Measurements from ENCODE around the gene LRRC7.

Gene LRRC7

DNA sequence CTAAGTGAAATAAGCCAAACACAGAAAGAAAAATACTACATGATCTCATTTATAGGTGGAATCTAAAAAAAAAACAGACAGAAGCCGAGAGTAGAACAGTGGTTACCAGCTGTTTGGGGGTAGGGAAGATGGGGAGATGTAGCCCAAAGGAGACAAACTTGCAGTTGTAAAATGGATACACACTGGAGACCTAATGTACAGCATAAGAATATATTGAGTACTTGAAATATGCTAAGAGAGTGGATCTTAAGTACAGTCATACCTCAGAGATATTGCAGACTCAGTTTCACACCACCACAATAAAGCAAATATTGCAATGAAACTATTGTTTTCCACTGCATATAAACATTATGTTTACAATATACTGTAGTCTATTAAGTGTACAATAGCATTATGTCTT is 320.9 kb downstream of the LRRC7 start:
- Histone ChIP-seq H3K9ac (ENCODE audit: insufficient read length, low read depth) (no peak overlapping the region), H3K4me1 (ENCODE audit: insufficient read depth, insufficient read length) (no peaks in the 10 kb centered on the region), H3K36me3 (ENCODE audit: insufficient read depth, insufficient read length, low read length) (no peaks in the 10 kb centered on the region), H3K27me3 (ENCODE audit: insufficient read depth, insufficient read length) (no peaks in the 10 kb centered on the region), H3K9me3 (ENCODE audit: insufficient read depth, low read length) (peaks cover 26% of the 10 kb centered on the region), H3K4me3 (ENCODE audit: insufficient read length, low read depth) (no peak overlapping the region)
- no peak for TF ChIP-seq YY1 (IDR thresholded peaks at IDR 0.05; ENCODE audit: insufficient read depth, insufficient read length)
- no peak for DNase-seq (ENCODE audit: low read depth, low spot score)

DNA sequence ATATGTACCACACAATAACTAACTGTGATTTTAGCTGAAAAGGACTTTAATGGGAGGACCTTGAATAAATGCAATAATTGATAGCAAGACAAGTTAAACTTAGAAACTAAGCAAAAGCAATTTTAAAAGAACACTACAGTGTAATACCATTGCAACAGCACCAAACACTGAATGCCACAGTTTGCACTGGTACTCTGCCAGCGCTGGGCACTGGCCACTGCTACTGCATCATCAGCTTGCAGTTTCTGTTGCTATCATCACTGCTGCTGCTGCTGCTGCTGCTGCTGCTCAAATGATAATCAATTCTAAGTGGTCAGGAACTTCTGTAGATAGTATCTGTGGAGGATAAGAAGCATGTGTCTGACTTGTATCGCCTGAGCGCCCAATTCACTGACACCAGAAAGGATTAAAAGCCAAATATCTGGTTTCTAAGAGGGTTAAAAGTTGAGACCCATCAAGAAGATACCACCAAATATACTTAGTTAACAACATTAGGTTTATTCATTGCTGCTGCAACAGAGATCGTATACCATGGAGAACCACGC is 330.8 kb downstream of the LRRC7 start:
- TF ChIP-seq ZNF274 (IDR thresholded peaks at IDR 0.05; ENCODE audit: low read depth, low read length) (no peak), YY1 (IDR thresholded peaks at IDR 0.05; ENCODE audit: insufficient read depth, insufficient read length) (no peak), SUZ12 (IDR thresholded peaks at IDR 0.05; ENCODE audit: extremely low read depth, insufficient read depth, insufficient read length) (no peak)
- Histone ChIP-seq H3K9me3 (ENCODE audit: insufficient read depth, low read length) (no peaks in the 10 kb centered on the region), H3K4me3 (ENCODE audit: insufficient read length, low read depth) (no peak overlapping the region), H3K4me1 (ENCODE audit: insufficient read depth, insufficient read length) (no peaks in the 10 kb centered on the region), H3K36me3 (ENCODE audit: insufficient read depth, insufficient read length, low read length) (no peaks in the 10 kb centered on the region), H3K27me3 (ENCODE audit: insufficient read depth, insufficient read length) (no peaks in the 10 kb centered on the region), H3K9ac (ENCODE audit: insufficient read length, low read depth) (no peak overlapping the region)
- no peak for DNase-seq (ENCODE audit: low read depth, low spot score)

DNA sequence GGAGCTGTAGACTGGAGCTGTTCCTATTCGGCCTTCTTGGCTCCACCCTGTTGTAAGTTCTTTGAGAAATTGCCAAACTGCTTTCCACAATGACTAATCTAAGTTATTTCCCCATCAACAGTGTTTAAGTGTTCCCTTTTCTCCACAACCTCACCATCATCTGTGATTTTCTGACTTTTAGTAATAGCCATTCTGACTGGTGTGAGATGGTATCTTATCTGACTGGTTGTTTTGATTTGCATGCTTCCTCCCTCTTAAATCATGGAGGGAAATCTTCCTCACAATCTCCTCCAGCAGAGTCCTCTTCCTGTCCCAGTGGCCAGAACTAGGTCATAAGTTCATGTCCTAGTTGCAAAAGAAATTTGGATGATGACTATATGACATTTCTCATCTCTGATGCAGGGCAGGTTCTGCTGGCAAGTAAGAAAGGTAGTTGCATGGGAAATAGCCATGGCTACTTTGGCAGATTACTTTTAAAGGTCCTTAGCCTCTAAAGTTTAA is 343.6 kb downstream of the LRRC7 start:
- Histone ChIP-seq H3K4me3 (ENCODE audit: insufficient read length, low read depth) (no peak overlapping the region), H3K9ac (ENCODE audit: insufficient read length, low read depth) (no peak overlapping the region), H3K9me3 (ENCODE audit: insufficient read depth, low read length) (peaks cover 7% of the 10 kb centered on the region; the same call in 1 of the 2 replicates), H3K27me3 (ENCODE audit: insufficient read depth, insufficient read length) (no peaks in the 10 kb centered on the region), H3K4me1 (ENCODE audit: insufficient read depth, insufficient read length) (no peaks in the 10 kb centered on the region), H3K36me3 (ENCODE audit: insufficient read depth, insufficient read length, low read length) (no peaks in the 10 kb centered on the region)
- no peak for DNase-seq (ENCODE audit: low read depth, low spot score)
- TF ChIP-seq YY1 (IDR thresholded peaks at IDR 0.05; ENCODE audit: insufficient read depth, insufficient read length): no peak
- TF ChIP-seq ZNF274 (IDR thresholded peaks at IDR 0.05; ENCODE audit: low read depth, low read length): no peak
- TF ChIP-seq SUZ12 (IDR thresholded peaks at IDR 0.05; ENCODE audit: extremely low read depth, insufficient read depth, insufficient read length): no peak

DNA sequence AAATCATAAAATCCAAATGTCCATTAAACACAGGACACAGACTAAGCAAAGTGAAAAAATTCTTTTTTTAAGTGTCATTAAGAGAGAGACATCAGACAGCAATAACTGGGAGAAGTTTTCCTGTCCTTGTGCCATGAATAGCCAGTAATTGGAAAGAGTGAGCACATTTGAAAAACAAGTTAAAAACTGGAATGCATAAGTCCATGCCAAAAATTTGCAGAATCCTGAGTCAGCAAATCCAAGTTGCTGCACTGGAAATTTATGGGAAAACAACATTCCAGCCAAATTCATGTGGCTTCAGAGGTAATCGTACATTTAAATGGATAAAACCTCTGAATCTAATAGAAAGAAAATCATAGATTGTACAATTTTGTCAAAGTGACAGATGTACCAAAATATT is 346.3 kb downstream of the LRRC7 start:
- H3K36me3 ChIP-seq (ENCODE audit: insufficient read depth, insufficient read length, low read length): no peaks in the 10 kb centered on the region
- H3K9ac ChIP-seq (ENCODE audit: insufficient read length, low read depth): no peak overlapping the region
- H3K27me3 ChIP-seq (ENCODE audit: insufficient read depth, insufficient read length): no peaks in the 10 kb centered on the region
- no peak for TF ChIP-seq ZNF274 (IDR thresholded peaks at IDR 0.05; ENCODE audit: low read depth, low read length)
- no peak for DNase-seq (ENCODE audit: low read depth, low spot score)
- no peaks in the 10 kb centered on the region for H3K4me1 ChIP-seq (ENCODE audit: insufficient read depth, insufficient read length)
- H3K4me3 ChIP-seq (ENCODE audit: insufficient read length, low read depth): no peak overlapping the region
- H3K9me3 ChIP-seq (ENCODE audit: insufficient read depth, low read length): peaks cover 7% of the 10 kb centered on the region; the same call in 1 of the 2 replicates

- DNase-seq (ENCODE audit: low read depth, low spot score): no peak
- Histone ChIP-seq H3K4me1 (ENCODE audit: insufficient read depth, insufficient read length) (no peaks in the 10 kb centered on the region), H3K4me3 (ENCODE audit: insufficient read length, low read depth) (no peak overlapping the region), H3K9me3 (ENCODE audit: insufficient read depth, low read length) (peaks cover 7% of the 10 kb centered on the region; the same call in 1 of the 2 replicates), H3K36me3 (ENCODE audit: insufficient read depth, insufficient read length, low read length) (no peaks in the 10 kb centered on the region), H3K9ac (ENCODE audit: insufficient read length, low read depth) (no peak overlapping the region), H3K27me3 (ENCODE audit: insufficient read depth, insufficient read length) (no peaks in the 10 kb centered on the region)
- TF ChIP-seq YY1 (IDR thresholded peaks at IDR 0.05; ENCODE audit: insufficient read depth, insufficient read length) (no peak), SUZ12 (IDR thresholded peaks at IDR 0.05; ENCODE audit: extremely low read depth, insufficient read depth, insufficient read length) (no peak), ZNF274 (IDR thresholded peaks at IDR 0.05; ENCODE audit: low read depth, low read length) (no peak)
Observed at GRCh38 chr1:69914976-69915765, 347.4 kb downstream of the LRRC7 start.

DNA sequence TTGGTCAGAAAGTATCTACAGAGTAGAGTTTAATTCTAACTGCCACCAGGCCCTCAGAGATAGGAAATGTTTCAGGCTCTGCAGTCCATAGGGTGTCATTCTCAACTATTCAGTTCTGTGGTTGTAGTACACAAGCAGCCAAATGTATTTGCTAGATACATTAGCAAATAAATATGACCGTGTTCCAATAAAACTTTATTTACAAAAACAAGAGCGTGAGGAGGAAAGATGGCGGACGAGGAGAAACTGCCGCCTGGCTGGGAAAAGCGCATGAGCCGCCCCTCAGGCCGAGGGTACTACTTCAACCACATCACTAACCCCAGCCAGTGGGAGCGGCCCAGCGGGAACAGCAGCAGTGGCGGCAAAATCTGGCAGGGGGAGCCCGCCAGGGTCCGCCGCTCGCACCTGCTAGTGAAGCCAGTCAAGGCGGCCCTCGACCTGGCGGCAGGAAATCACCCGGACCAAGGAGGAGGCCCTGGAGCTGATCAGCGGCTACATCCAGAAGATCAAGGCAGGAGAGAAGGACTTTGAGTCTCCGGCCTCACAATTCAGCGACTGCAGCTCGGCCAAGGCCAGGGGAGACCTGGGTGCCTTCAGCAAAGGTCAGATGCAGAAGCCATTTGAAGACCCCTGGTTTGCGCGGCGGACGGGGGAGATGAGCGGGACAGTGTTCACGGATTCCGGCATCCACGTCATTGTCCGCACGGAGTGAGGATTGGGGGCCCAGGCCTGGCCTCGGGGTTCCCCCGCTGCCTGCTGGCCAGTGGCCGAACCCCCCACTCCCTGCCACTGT is 351.6 kb downstream of the LRRC7 start:
- DNase-seq (ENCODE audit: low read depth, low spot score): no peak
- Histone ChIP-seq H3K27me3 (ENCODE audit: insufficient read depth, insufficient read length) (no peaks in the 10 kb centered on the region), H3K4me1 (ENCODE audit: insufficient read depth, insufficient read length) (no peaks in the 10 kb centered on the region), H3K9me3 (ENCODE audit: insufficient read depth, low read length) (no peaks in the 10 kb centered on the region), H3K36me3 (ENCODE audit: insufficient read depth, insufficient read length, low read length) (no peaks in the 10 kb centered on the region), H3K9ac (ENCODE audit: insufficient read length, low read depth) (no peak overlapping the region), H3K4me3 (ENCODE audit: insufficient read length, low read depth) (no peak overlapping the region)
- TF ChIP-seq SUZ12 (IDR thresholded peaks at IDR 0.05; ENCODE audit: extremely low read depth, insufficient read depth, insufficient read length): no peak
- TF ChIP-seq YY1 (IDR thresholded peaks at IDR 0.05; ENCODE audit: insufficient read depth, insufficient read length): no peak
- no peak for TF ChIP-seq ZNF274 (IDR thresholded peaks at IDR 0.05; ENCODE audit: low read depth, low read length)

DNA sequence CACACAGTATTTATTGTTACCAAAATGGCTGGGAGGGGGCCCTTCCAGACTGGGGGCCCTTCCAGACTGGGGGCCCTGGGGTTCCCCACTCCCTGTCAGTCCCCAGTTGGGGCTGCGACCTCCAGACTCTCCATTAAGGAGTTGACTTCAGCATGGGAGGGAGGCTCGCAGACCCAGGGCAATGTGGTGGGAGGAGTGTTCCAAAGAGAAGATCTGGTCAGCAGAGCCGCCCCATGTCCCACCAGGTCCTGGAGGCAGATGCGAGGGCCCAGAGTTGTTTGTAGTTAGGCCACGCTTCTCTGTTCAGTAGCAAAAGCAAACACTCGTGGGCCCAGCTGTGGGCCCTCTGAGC is 352.2 kb downstream of the LRRC7 start:
- no peaks in the 10 kb centered on the region for H3K9me3 ChIP-seq (ENCODE audit: insufficient read depth, low read length)
- no peak overlapping the region for H3K9ac ChIP-seq (ENCODE audit: insufficient read length, low read depth)
- no peak overlapping the region for H3K4me3 ChIP-seq (ENCODE audit: insufficient read length, low read depth)
- no peaks in the 10 kb centered on the region for H3K4me1 ChIP-seq (ENCODE audit: insufficient read depth, insufficient read length)
- no peaks in the 10 kb centered on the region for H3K36me3 ChIP-seq (ENCODE audit: insufficient read depth, insufficient read length, low read length)
- TF ChIP-seq SUZ12 (IDR thresholded peaks at IDR 0.05; ENCODE audit: extremely low read depth, insufficient read depth, insufficient read length) (no peak), ZNF274 (IDR thresholded peaks at IDR 0.05; ENCODE audit: low read depth, low read length) (no peak), YY1 (IDR thresholded peaks at IDR 0.05; ENCODE audit: insufficient read depth, insufficient read length) (no peak)
- H3K27me3 ChIP-seq (ENCODE audit: insufficient read depth, insufficient read length): no peaks in the 10 kb centered on the region
- DNase-seq (ENCODE audit: low read depth, low spot score): no peak
